ENCODE data around the gene DMD.

DMD gene

GRCh38 chrX:31132821-31133241 is 2078.5 kb downstream of the DMD start:
- no peak for DNase-seq

- DNase-seq, result no peak
These were observed 2080.7 kb downstream of the DMD start for GRCh38 chrX:31130457-31131220.

GRCh38 chrX:31128855-31129254 is 2082.5 kb downstream of the DMD start:
- no peak for DNase-seq

DNA sequence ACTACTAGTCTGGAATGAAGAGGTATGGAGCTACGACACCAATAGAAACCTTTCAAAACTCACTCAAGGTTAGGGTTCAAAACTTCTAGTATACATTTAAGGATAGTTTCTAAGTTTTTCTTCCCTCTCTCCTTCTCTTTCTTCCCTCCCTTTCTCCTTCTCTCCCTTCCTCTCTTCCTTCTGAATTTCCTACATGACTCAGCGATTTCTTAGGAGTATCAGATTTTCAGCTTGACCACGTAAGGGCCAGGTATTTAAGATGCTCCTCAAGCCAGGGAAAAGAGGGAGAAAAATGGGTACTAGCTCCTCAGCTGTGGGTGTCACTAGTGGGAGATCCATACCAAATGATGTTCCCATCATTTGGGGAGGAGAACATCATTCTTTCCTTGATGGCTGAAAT is 2083.6 kb downstream of the DMD start:
- no peak for DNase-seq

GRCh38 chrX:31126205-31126604 is 2085.1 kb downstream of the DMD start:
- DNase-seq, result no peak

DNA sequence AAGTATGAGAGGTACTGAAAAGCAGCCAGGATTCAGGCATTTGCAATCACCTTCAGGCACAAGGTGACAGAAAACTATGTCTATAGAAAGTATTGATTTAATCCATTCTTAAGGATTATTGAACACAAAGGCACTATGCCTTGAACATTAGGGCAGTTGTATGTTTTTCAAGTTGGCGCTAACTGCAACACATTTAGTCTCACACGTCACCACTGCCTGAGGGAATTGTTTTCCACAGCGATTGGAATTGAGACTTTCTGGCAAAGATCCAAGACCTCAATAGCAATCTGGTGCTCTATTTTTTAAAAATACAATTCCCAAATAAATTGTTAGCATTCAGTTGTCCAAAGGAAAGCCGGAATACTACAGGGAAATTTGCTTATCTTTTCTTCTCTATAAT is 2086.8 kb downstream of the DMD start:
- DNase-seq, result peak; percentile 22

DNA sequence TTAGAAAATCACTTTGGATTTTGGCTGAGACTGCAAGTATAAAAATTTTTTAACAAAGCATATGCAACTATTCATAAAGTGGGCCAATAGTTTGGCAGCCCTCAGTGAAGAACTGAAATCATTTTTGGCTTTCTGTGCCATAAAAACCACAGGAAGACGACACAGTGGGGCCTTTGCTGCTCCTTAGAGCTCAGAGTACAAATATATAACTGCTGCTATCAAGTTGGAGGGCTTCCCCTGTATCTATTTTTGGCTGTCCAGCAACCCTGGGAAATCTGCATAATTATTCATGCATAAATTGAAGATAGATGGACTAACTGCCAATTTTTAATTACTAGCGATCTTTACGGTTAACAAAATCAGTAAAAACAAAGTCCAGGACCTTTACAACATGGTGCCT is 2088.0 kb downstream of the DMD start:
- no peak for DNase-seq

DNA sequence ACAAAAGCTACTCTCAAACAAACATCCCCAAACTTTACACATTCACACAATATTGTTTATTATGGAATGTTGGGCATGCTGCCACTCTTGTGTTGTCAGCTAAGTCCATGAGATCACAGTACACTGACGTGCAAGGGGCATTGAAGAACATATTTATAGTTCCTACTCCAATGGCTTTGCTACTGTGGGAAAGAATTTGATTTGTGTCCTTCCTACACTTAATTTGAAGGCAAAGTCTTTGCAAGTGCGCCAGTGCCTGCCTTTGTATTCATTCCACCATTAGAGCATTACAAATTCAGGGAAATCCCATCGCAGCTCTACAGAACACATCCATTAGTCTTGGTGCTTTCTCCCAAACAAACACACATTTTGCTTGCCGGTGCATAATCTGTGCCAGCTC is 2094.1 kb downstream of the DMD start:
- no peak for DNase-seq

- DNase-seq, result no peak
These were observed 2096.0 kb downstream of the DMD start for GRCh38 chrX:31115398-31115797.

DNA sequence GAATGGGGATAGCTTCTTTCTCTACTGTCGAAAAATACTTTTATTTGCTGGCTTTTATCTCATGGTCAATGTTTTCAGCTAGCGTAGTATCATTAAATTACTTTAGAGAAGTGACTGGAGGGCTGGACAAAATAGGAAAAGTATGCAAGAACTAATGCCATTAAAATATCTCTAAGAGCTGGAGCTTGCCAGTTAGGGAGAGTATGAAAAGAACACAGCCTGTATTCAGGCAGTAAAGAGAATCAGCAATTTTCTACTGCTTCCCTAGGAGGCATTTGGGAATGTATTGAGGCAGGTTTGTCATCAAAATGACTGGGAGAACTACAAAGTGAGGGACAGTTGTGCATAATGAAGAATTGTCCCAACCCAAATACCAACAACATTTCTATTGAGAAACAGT is 2096.5 kb downstream of the DMD start:
- no peak for DNase-seq

DNA sequence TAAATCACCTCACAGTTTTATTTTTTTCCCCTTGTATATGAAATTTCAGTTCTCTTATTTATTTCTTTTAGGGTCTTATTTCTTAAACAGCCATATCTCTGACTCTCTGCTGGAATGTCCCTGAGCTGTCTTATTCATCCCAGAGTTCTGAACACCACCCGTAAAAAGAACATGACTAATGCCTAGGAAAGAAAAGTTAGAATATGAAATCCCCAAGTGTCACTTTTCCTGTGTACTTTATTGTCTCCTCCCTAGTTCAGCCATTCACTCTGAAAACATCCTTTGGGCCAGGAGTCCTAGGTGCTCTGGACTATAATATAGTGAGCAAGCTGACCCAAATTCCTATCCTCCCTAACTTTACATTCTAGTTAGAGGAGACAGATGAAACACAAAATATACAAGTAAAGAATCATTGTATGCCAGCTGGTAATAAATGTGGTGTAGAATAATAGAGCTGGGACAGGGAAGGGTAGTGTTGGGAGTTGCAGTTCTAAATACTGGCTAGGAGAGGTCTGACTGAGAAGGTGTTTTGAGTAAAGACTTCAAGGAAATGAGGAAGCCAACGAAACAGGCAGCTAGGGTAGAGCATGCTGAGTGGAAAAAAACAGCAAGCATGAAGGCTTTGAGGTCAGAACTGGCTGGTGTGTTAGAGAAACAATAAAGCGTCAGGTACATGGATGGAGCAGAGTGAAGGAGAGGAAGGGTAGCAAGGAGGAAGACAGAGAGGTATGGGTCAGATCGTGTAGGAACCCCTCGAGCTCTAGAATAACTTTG is 2098.9 kb downstream of the DMD start:
- no peak for DNase-seq

- no peak for DNase-seq
These were observed 2100.7 kb downstream of the DMD start for GRCh38 chrX:31110657-31111056.

DNA sequence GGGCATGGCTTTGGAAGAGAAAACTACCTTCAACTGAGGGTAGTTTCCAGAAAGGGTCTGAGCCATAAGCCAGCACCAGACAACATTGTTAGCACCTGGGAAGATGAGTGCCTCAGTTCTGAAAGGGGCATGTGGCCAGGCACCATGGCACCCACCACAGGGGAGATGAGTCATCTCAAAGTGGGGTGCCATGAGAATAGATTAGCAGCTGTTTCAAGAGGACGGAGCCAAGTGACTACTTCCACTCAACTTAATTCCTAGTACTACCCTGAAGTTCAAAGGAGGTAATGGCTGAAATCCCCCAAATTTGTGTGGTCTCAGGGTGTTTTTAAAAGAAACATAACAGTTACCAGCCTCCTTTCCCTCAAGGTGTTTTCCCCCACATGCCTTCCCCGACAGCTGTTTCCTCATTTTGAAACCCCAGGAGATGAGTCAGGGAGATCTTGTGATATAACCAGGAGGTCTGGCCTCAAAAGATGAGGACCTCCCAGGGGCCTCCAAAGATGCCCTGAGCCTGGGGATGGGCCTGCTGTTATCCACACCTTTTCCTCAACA is 2111.7 kb downstream of the DMD start:
- DNase-seq, result no peak

- no peak for DNase-seq
These were observed 2113.3 kb downstream of the DMD start for GRCh38 chrX:31098079-31098478.

- DNase-seq, result no peak
These were observed 2117.7 kb downstream of the DMD start for GRCh38 chrX:31093639-31093975.

- no peak for DNase-seq
These were observed 2118.2 kb downstream of the DMD start for GRCh38 chrX:31092970-31093638.

DNA sequence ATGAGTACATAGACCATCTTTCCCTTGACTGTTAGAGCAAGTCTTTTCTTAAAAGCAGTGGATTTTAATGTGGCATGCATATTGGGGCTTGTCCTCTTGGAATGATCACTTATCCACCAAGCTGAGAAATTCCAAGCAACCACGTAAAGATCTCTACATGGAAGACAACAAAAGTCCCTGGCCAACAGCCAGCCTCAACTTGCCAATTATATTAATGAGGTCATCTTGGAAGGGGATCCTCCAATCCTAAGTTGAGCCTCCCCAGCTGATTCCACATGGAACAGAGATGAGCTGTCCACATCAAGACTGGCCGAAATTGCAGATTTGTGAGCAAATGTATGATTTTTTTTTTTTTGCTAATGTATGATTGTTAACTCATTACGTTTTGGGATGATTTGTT is 2118.9 kb downstream of the DMD start:
- no peak for DNase-seq

DNA sequence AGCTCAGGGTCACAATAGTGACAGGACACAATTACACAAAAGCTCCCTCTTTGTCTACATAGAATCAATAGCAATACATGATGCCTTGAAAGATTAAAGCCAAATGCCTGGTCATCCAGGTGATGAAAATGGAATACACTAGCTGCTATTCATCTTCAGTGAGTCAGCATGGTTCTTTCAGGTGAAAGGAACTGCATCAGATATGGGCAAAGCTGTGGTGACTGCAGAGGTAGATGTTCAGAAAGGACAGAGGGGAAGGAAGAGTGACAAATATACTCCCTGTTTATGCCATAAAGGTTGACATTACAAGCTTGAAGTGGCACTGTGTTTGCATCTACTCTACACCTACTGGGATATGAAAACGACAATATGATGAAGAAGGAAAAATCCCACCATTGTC is 2119.5 kb downstream of the DMD start:
- DNase-seq, result no peak

- DNase-seq, result no peak
These were observed 2136.8 kb downstream of the DMD start for GRCh38 chrX:31074522-31074921.

DNA sequence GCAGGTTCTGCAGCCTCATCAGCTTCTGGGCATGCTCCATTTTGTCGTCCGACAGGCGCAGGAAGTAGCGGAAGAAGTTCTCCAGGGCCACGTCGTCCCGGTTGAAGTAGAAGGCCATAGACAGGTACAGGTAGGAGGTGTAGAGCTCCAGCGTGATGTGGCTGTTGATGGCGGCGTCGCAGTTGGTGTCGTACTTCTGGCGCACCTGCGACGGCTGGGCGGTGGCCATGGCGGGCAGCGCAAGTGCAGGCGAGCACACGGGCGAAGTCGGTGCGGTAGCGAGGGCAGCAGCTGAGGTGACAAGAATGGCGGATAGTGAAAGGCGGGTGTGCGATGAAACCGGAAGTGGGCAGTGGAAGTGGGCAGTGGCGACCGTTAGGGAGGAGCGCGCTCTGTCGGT is 2139.6 kb downstream of the DMD start, which contains the start of gene FTHL17:
Gene FTHL17 (minus strand): TSS at position 317 of the 400 bp plus-strand sequence. CDS start 88 bp downstream, at position 229.
- DNase-seq, result no peak

DNA sequence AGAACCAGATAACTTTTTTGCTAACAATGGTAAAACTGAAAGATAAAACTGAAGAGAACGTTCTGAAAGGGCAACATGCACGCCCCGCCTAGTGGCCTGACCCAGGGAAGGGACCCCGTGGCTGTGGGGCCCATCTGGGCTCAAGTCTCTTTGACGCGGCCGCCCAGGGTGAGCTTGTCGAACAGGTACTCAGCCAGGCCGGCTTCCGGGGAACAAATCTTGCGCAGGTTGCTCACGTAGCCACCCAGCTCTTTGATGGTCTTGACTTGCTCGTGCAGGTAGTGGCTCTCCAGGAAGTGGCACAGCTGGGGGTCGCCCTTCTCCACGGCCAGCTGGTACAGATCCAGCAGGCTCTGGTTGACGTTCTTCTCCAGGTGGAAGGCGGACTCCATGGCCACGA is 2140.1 kb downstream of the DMD start:
- no peak for DNase-seq

DNA sequence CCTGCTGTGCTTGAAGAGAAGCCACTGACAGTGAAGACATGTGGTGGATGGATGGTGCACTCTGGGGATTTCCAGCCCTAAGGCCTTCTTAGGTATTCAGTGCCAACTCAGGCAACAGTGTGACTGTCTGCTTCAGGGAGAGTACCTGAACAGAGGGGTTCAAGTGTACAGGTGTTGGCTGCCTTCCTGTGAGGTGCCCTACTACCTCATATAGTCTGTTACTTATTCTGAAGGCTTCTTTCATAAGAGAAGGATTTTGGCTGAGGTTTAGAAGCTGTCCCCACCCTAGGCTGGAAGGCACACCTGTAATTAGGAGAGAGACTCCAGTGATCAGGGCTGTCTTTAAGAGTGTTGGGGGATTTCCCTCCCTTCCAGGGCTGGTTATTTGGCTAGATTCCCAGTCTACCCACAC is 2141.3 kb downstream of the DMD start:
- no peak for DNase-seq

All from NCI-H82 (cell line).